GM12873 (cell line): ENCODE measurements around the gene ACVR2B.

Experiments
- TF ChIP-seq, protein P1 (sequence below): IDR thresholded peaks from 2 replicates; pipeline ENCODE4 v1.5.1; 2012; ENCODE audit warnings: low read depth, mild to moderate bottlenecking, moderate library complexity, low read length, control low read depth; ENCODE audit not compliant: insufficient read depth; ENCODE audit errors: missing control alignments

Gene ACVR2B

DNA sequence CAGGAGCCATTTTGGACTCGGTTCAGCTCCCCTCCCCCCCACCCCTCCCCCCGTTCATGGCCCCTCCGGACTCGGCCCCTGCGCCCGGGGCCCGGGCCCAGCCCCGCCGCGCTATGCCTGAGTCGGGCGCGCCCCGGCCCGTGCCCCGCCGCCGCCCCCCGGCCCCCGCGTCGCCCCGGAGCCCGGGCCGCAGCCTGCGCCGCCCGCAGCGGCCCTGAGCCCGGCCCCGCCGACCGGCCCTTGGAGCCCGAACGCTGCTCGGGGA lies 155 bp downstream of the ACVR2B start:
- TF ChIP-seq, protein P1, sequence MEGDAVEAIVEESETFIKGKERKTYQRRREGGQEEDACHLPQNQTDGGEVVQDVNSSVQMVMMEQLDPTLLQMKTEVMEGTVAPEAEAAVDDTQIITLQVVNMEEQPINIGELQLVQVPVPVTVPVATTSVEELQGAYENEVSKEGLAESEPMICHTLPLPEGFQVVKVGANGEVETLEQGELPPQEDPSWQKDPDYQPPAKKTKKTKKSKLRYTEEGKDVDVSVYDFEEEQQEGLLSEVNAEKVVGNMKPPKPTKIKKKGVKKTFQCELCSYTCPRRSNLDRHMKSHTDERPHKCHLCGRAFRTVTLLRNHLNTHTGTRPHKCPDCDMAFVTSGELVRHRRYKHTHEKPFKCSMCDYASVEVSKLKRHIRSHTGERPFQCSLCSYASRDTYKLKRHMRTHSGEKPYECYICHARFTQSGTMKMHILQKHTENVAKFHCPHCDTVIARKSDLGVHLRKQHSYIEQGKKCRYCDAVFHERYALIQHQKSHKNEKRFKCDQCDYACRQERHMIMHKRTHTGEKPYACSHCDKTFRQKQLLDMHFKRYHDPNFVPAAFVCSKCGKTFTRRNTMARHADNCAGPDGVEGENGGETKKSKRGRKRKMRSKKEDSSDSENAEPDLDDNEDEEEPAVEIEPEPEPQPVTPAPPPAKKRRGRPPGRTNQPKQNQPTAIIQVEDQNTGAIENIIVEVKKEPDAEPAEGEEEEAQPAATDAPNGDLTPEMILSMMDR, result no peak

DNA sequence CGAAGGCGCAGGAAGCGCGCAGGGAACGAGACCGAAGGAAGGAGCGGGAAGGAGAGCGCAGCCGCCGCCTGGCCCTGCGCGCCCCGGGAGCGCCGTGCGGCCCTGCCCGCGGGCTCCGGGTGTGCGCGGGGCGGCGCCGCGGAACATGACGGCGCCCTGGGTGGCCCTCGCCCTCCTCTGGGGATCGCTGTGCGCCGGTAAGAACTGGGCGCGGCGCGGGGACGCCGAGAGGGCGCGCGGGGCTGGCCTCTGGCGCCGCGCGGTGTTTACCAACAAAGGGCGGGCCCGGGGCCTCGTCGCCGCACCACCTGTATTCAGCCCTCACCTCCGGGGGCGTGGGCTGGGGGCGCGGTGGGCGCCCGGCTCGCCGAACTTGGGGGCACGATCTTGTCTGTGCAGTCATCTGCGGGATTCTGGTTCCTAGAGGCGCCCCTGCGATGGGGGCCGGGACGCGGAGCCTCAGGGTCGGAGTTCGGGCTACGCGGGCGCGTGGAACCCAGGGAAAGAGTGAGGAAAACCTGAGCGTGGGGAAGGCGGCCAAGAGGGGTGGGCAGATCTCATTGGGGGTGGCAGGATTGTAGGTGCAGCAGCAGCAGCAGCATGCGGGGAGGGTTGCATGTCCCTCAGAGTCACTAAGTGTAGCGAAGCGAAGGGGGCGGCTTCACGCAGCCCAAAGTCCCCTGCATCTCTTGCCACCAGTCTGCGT lies 641 bp downstream of the ACVR2B start:
- TF ChIP-seq, protein P1, result no peak

DNA sequence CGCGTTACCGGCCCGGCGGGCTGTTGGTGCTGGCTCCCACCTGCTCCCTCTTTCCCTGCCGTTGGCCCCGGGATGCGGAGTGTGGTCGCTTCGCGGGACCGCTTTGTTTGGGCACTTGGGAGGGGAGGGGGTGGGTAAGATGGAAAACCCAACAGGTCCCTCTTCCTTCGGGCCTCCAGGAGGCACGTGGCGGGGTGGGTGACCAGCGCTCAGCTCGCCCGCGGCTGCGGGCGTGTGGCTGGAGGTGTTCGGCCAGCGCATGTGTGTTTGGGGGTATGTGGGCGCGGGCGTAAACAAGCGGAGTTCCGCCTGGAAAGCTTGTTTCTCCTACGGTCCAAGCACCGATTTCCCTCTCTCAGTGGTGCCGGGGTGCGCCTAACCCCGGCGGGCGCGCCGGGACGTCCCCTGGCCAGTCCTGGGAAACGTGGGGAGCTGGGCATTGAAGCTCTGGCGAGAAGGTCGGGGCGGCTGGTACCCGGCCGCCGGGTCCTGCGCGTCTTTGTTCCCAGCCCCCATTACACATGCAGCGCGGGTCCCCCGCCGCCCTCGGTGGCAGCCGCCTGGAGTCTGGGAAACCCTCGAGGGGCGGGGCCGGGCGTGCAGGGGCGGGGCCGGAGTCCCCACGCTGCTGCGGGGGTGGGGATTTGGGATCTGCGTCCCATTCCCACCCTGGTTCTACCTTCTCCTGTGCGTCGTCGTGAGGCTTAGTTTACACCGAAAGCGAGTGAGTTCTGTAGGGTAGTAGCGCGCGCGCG lies 1.4 kb downstream of the ACVR2B start:
- TF ChIP-seq, protein P1, result no peak

DNA sequence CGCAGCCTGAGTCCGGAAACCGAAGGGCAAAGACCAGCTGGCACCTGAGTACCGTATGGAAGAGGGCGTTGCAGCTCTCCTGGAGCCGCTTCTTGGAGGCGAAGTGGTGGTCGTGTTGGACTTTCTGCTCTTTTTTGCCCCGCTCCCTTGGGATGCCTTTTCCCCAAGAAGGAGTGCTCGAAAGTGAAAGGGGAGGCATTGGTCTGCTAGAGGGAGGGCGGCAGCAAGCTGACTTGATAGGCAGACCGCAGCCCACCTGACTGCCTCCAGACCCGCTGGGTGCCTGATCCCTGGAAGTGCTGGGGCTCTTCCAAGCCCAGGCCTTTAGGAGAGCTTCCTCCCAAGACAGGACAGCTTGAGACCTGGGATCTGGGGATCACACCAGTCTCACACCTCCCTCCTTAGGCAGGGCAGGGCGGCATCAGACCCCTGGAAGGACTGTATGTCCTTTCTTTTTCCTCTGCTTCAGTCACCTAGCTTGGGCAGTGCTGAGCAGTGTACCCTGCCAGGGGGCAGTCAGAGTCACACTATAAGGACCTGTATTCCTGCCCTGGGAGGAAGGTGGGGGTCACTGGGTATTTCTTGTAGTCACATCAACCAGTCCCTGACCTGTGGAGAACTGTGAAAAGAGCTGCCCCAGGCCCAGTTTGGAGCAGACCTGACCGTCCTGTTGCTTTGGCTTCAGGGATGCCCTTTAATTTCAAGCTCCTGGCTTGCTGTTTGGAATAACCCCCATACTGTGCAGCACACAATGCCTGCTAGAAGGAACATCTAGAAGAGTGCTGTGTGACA lies 2.1 kb downstream of the ACVR2B start:
- TF ChIP-seq, protein P1, result no peak

DNA sequence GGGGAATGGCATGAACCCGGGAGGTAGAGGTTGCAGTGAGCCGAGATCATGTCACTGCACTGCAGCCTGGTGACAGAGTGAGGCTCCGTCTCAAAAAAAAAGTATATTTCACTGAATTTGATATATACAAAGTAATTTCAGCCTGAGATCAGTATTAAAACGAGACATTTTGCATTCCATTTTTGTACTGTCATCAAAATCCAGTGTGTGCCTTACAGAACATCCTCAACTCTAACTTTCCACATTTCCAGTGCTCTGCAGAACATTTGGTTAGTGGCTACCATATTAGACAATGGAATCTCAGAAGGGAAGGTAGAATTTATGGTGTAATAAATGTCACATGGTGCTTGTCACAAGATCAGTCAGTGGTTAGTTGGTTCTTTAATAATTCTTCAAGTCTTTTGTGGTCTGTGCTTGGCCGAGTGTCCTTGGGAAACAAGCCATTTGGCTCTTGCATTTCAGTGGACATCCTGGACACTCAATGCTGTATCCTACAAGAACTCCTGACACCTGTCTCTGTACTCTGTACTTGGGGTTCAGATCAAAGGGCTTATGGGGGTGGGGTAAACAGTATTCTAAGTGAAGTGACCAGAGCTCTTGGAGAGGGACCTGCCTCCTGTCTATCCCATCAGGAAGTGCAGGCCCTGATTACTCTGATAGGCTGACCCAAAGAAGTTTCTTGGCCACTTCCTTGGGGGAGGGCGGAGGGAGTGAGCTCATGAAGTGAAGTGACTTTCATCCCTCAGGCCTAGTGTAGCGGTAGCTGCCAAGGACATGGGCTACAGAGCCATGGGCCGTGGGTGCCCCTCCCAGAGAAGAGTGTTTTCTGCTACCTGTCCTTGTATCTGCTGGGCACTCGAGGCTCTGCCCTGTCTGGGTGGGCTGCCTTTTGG lies 3.7 kb downstream of the ACVR2B start:
- TF ChIP-seq, protein P1, result no peak

DNA sequence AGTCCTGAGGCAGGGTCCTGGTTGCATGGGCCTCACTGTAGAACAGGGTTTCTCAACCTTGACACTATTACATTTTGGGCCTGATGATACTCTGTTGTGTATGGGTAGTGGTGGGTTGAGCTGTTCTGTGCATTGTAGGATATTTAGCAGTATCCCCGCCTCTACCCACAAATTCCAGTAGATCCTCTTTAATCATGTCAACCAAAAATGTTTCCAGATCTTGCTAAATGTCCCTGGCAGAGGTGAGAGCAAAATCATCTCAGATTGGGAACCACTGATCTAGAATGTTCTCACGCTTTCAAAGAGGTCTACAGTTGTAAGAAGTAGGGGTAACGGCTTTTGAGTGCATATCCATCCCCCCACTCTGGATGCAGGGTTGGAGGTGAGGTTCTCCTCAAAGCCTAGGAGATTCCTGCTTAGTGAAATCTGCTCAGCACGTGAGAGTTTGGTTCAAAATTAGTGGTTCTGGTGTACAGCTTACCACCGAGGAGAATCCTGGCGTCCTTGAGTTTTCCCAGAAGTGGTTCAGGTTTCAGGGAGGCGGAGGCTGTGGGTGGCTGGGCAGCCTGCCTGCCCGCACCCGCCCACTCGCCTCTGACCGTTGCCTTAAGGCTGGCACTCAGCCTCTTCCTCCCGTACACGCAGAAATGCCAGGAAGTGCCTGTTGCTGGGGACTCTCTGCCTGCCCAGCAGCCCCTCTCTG lies 5.3 kb downstream of the ACVR2B start:
- TF ChIP-seq, protein P1, result no peak
